Cardiac muscle cell (in vitro differentiated cells and primary cell): Measurements from ENCODE around the gene RNF213. TPM values are rescaled to one million over a fixed set of nuclear protein-coding genes. Genes with fewer than 3 reads are reported as not detected.
"Not testable (repeated sequence)": the region's sequence is repeated elsewhere in the genome, so short reads cannot be mapped to it uniquely, and the experiment has no call there.

Experiments
- DNase-seq, 2 donors: peaks; one replicate each; pipeline versions ENCODE4 v3.0.0 to v3.0.0-alpha.2; 2010 to 2017; ENCODE audit warnings: low read depth in 1 of 2, low spot score in 1 of 2
- H3K27ac ChIP-seq: fragments of 200-600 bp; sonication (generic); 2 replicates; pipeline ENCODE4 v1.5.1; 2016
- H3K27me3 ChIP-seq: fragments of 200-600 bp; sonication (generic); 2 replicates; pipeline ENCODE4 v1.6.0; 2016; ENCODE audit warnings: control low read depth
- H3K36me3 ChIP-seq: fragments of 200-600 bp; sonication (generic); 2 replicates; pipeline ENCODE4 v1.5.1; 2016; ENCODE audit warnings: control low read depth
- H3K4me1 ChIP-seq: fragments of 200-600 bp; sonication (generic); 2 replicates; pipeline ENCODE4 v1.8.1; 2017; ENCODE audit warnings: low read depth, mild to moderate bottlenecking, mixed run types
- H3K4me3 ChIP-seq: fragments of 200-600 bp; sonication (generic); 2 replicates; pipeline ENCODE4 v1.5.1; 2016; ENCODE audit warnings: mild to moderate bottlenecking
- H3K9me3 ChIP-seq: fragments of 200-600 bp; sonication (generic); 2 replicates; pipeline ENCODE4 v1.5.1; 2017; ENCODE audit warnings: low read depth, mild to moderate bottlenecking, control low read depth
- polyA plus RNA-seq: library from polyadenylated mRNA; unstranded; fragments of >200 nt; fragmentation: Nextera tagmentation; extraction: Ambion mirVana; gene quantifications from 2 replicates; pipeline ENCODE4 v1.2.1, GENCODE V29; 2016
- total RNA-seq: library from RNA; depleted of rRNA; stranded (reverse); fragments of >200 nt; gene quantifications from 2 replicates; pipeline ENCODE4 v1.2.3, GENCODE V29; 2016
- TF ChIP-seq, protein P1 (sequence below): IDR thresholded peaks from 2 replicates; pipeline ENCODE4 v1.5.1; 2012; ENCODE audit warnings: low read depth, mild to moderate bottlenecking, low read length

The RNF213 gene
- total and polyA plus RNA-seq, 2 experiments from 2014 or later, result 11.5 to 24.9 TPM

DNA sequence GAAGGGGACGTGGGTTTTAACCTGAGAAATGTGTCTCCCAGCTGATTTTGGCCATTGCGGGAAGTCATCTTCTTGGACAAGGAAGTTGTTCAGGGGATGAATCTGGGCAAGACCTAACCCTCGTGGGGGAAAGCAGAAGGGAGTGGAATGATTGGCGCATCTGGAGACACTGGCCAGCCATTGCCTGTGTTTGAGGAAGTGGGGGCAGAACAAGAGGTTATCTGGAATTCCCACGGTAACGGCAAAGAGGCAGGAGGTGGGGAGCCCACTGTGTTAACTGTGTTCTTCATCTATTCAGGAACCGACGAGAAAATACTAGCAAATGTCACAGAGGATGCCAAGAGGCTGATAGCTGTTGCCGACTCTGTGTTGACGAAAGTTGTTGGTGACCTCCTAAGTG is 66.9 kb downstream of the RNF213 start:
- Histone ChIP-seq H3K27ac (no peak overlapping the region), H3K27me3 (no peaks in the 10 kb centered on the region), H3K36me3 (peaks cover 6% of the 10 kb centered on the region), H3K4me1 (peaks cover 3% of the 10 kb centered on the region), H3K9me3 (no peaks in the 10 kb centered on the region), H3K4me3 (no peak overlapping the region)
- DNase-seq, result no peak
- TF ChIP-seq, protein P1, sequence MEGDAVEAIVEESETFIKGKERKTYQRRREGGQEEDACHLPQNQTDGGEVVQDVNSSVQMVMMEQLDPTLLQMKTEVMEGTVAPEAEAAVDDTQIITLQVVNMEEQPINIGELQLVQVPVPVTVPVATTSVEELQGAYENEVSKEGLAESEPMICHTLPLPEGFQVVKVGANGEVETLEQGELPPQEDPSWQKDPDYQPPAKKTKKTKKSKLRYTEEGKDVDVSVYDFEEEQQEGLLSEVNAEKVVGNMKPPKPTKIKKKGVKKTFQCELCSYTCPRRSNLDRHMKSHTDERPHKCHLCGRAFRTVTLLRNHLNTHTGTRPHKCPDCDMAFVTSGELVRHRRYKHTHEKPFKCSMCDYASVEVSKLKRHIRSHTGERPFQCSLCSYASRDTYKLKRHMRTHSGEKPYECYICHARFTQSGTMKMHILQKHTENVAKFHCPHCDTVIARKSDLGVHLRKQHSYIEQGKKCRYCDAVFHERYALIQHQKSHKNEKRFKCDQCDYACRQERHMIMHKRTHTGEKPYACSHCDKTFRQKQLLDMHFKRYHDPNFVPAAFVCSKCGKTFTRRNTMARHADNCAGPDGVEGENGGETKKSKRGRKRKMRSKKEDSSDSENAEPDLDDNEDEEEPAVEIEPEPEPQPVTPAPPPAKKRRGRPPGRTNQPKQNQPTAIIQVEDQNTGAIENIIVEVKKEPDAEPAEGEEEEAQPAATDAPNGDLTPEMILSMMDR, result no peak

DNA sequence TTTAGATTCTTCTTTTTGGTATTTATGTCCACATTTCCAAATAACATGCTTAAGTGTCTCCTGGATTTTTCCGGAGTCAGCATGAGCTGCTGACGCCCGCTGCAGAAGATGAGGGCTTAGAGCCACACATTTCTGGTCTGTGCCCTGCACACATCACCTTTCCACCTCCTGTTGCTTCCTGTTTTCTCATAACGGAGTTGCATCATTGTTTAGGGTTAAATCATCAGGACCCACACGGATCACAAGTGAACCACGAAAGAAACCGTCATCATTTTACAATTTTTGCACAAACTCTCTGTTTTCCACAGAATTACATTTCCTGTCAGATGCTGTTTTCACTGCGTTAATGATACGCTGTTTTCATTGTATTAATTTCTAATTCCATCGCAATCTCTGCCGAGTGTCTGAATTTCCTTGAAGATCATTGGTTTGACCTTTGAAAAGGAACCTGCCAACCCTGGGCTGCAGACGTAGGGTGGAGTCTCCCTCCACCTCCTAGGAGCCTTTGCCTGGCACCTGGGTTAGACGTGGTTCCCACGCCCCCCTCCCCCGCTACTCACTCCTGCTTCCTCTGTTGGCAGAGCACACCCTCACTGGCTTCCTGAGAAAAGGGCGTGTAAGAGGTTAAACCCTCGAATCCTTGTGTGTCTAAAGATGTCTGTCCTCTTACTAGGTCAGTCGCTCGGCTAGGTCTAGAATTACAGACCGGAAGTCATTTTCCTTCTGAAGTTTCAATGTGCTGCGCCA is 68.2 kb downstream of the RNF213 start:
- Histone ChIP-seq H3K9me3 (no peaks in the 10 kb centered on the region), H3K36me3 (peaks cover 4% of the 10 kb centered on the region), H3K27me3 (no peaks in the 10 kb centered on the region), H3K4me1 (peaks cover 7% of the 10 kb centered on the region), H3K27ac (no peak overlapping the region), H3K4me3 (no peak overlapping the region)
- TF ChIP-seq, protein P1, result no peak
- no peak for DNase-seq

DNA sequence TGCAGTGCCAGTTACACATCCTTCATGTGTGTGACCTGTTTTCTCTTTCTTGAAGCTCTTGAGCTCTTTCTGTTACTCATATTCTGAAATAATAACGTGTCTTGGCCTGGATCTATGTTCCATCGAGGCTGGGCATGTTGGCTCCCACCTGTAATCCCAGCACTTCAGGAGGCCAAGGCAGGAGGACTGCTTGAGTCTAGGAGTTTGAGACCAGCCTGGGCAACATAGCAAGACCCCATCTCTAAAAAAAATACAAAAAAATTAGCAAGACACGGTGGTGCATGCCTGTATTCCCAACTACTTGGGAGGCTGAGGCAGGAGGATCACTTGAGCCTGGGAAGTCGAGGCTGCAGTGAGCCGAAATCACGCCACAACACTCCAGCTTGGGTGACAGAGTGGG is 68.8 kb downstream of the RNF213 start:
- H3K4me3 ChIP-seq, H3K4me1 ChIP-seq, H3K36me3 ChIP-seq, H3K27ac ChIP-seq, DNase-seq, H3K9me3 ChIP-seq, H3K27me3 ChIP-seq: not testable (repeated sequence)

DNA sequence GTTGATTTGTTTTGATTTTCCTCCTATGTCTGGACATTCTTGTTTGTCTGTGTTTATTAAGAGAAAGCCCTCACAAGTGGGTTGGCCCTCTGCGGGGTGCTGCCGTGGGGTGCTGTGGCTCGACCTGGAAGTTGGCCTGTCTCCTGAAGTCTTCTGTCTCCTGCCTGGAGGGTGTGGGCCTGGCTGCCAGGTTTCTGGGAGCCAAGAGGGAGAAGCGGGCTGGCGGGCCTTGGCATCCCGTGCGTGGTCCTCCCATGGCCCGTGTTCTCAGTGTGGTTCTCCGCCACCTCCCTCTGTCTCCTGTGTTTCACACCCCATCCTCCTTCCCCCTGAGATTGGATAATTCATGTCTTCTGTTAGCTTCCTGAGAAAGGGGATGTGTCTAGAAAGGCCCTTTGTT is 69.6 kb downstream of the RNF213 start:
- Histone ChIP-seq H3K9me3 (no peaks in the 10 kb centered on the region), H3K27me3 (no peaks in the 10 kb centered on the region), H3K27ac (no peak overlapping the region), H3K4me3 (no peak overlapping the region), H3K36me3 (peaks cover 4% of the 10 kb centered on the region), H3K4me1 (peaks cover 7% of the 10 kb centered on the region)
- TF ChIP-seq, protein P1, result no peak
- no peak for DNase-seq

DNA sequence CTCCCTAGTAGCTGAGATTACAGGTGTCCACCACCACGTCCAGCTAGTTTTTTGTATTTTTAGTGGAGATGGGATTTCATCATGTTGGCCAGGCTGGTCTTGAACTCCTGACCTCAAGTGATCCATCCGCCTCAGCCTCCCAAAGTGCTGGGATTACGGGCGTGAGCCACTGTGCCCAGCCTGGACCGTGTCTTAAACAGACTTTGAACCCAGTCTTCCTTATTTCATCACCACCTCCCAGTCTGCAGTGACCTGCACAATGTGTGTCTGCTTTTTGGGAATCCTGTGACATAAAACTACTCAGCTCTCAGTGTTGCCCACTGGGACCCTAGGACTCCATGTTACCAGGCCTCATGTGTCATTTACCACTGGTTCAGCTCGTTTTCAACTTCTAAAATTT is 70.3 kb downstream of the RNF213 start:
- H3K36me3 ChIP-seq, H3K9me3 ChIP-seq, H3K4me1 ChIP-seq, DNase-seq, H3K27ac ChIP-seq, H3K27me3 ChIP-seq, H3K4me3 ChIP-seq: not testable (repeated sequence)

DNA sequence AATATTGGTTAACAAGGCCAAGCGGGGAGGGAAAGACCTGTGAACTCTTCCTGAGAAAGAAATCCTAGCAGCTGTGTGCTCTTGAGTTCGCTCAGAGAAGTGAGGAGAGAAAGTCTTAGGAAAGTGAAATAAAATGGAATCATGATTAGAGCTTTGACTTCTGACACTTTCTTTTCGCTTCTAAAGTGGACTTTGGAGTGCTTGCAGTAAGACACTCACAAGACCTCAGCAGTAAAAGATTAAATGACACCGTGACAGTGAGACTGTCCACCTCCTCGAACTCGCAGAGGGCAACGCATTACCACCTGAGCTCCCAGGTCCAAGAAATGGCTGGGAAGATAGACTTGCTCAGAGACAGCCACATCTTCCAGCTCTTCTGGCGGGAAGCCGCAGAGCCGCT is 71.2 kb downstream of the RNF213 start:
- Histone ChIP-seq H3K9me3 (no peaks in the 10 kb centered on the region), H3K27ac (no peak overlapping the region), H3K4me3 (no peak overlapping the region), H3K36me3 (peaks cover 9% of the 10 kb centered on the region), H3K27me3 (no peaks in the 10 kb centered on the region), H3K4me1 (peaks cover 7% of the 10 kb centered on the region)
- no peak for DNase-seq
- TF ChIP-seq, protein P1, result no peak
